ENCODE measurements around the gene DRC1. TPM values are rescaled to one million over a fixed set of nuclear protein-coding genes. Genes with fewer than 3 reads are reported as not detected.

The DRC1 gene
- polyA plus RNA-seq, 1 donor from 2014 or later: 0.16 TPM

DNA sequence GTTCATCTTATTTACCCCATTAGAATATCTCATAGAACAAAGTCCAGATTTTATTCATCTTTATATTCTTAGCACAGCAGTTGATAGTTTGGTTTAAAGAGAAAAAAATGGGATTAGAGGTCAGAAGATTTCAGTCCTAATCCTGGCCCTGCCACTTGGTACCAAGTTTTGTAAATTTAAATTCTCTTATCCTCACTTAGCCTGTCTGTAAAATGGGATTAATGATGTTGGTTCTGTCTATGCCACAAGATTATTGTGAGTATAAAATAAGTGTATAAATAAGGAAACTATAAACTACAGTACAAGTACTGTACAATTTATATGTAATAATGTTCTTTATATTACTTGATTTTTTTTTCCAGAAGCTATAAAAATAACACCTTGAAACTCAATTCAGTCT, 17.1 kb upstream of the DRC1 start:
- H3K4me3 ChIP-seq (ENCODE audit: low read length): no peak overlapping the region
- H3K4me2 ChIP-seq (ENCODE audit: low read length): no peak overlapping the region
- H3K9ac ChIP-seq (ENCODE audit: low read length): no peak overlapping the region
- H2AFZ ChIP-seq (ENCODE audit: low read depth, low read length): no peak overlapping the region
- no peaks in the 10 kb centered on the region for H4K20me1 ChIP-seq (ENCODE audit: insufficient read depth)
- no peaks in the 10 kb centered on the region for H3K79me2 ChIP-seq (replicated peaks; ENCODE audit: insufficient read depth, low read length)
- no peak overlapping the region for H3K27ac ChIP-seq (ENCODE audit: low read length)
- H3K27me3 ChIP-seq (ENCODE audit: insufficient read depth, low read depth, low read length): no peaks in the 10 kb centered on the region
- H3K36me3 ChIP-seq (ENCODE audit: insufficient read depth, low read length): no peaks in the 10 kb centered on the region
- H3K9me2 ChIP-seq (ENCODE audit: insufficient read depth, low read length): no peaks in the 10 kb centered on the region
- H3F3A ChIP-seq (ENCODE audit: insufficient read depth, low read length, poor library complexity, severe bottlenecking): no peaks in the 10 kb centered on the region
- H3K9me3 ChIP-seq (ENCODE audit: low read length): no peaks in the 10 kb centered on the region
- no peak for TF ChIP-seq EP300 (conservative IDR thresholded peaks at IDR 0.05; ENCODE audit: poor library complexity, severe bottlenecking)

GRCh38 chr2:26387189-26387588, 14.5 kb upstream of the DRC1 start:
- H2AFZ ChIP-seq (ENCODE audit: low read depth, low read length): no peak overlapping the region
- no peaks in the 10 kb centered on the region for H3F3A ChIP-seq (ENCODE audit: insufficient read depth, low read length, poor library complexity, severe bottlenecking)
- H3K4me3 ChIP-seq (ENCODE audit: low read length): no peak overlapping the region
- TF ChIP-seq TAF1 (IDR thresholded peaks at IDR 0.05; ENCODE audit: low read depth) (no peak), POLR2AphosphoS5 (IDR thresholded peaks at IDR 0.05) (no peak), RAD21 (conservative IDR thresholded peaks at IDR 0.05) (no peak), REST (IDR thresholded peaks at IDR 0.05; ENCODE audit: borderline replicate concordance) (no peak), MXI1 (conservative IDR thresholded peaks at IDR 0.05; ENCODE audit: poor library complexity, severe bottlenecking) (no peak), CTCF (IDR thresholded peaks at IDR 0.05; ENCODE audit: poor library complexity, severe bottlenecking) (no peak), SMC3 (conservative IDR thresholded peaks at IDR 0.05; ENCODE audit: poor library complexity) (no peak), EZH2 (IDR thresholded peaks at IDR 0.05; ENCODE audit: borderline replicate concordance, insufficient read depth, low read length, poor library complexity, severe bottlenecking) (no peak), EP300 (conservative IDR thresholded peaks at IDR 0.05; ENCODE audit: poor library complexity, severe bottlenecking) (no peak)
- H3K9me3 ChIP-seq (ENCODE audit: low read length): no peaks in the 10 kb centered on the region
- no peaks in the 10 kb centered on the region for H3K9me2 ChIP-seq (ENCODE audit: insufficient read depth, low read length)
- no peak overlapping the region for H3K27ac ChIP-seq (ENCODE audit: low read length)
- H4K20me1 ChIP-seq (ENCODE audit: insufficient read depth): no peaks in the 10 kb centered on the region
- H3K79me2 ChIP-seq (replicated peaks; ENCODE audit: insufficient read depth, low read length): no peaks in the 10 kb centered on the region
- no peak overlapping the region for H3K9ac ChIP-seq (ENCODE audit: low read length)
- no peak overlapping the region for H3K4me2 ChIP-seq (ENCODE audit: low read length)
- H3K36me3 ChIP-seq (ENCODE audit: insufficient read depth, low read length): peaks cover 4% of the 10 kb centered on the region
- H3K27me3 ChIP-seq (ENCODE audit: insufficient read depth, low read depth, low read length): no peaks in the 10 kb centered on the region

DNA sequence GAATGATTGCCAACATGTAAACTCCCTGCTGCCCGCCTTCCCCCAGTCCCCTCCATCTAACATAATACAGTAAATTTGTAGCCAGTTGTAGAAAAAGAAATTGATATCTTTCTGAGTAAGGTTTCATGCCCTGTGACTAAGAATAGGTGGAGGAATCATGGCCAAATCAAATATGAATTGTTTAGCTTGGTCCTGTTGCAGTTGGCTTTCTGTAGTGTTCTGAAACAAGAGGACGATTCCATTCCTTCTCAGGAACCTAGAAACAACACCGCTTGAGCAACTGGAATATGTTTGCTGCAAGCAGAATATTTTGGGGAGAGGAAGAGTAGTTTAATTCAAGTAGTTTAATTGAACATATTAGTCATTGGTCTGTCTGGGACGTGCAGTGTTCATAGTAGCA, 7.0 kb upstream of the DRC1 start:
- Histone ChIP-seq H3K36me3 (ENCODE audit: insufficient read depth, low read length) (peaks cover 4% of the 10 kb centered on the region), H3K9me3 (ENCODE audit: low read length) (no peaks in the 10 kb centered on the region)

More for the DNA sequence above, 7.0 kb upstream of the DRC1 start:
- Histone ChIP-seq H3K9ac (ENCODE audit: low read length) (no peak overlapping the region), H3K4me3 (ENCODE audit: low read length) (no peak overlapping the region), H3K27me3 (ENCODE audit: insufficient read depth, low read depth, low read length) (no peaks in the 10 kb centered on the region), H3K27ac (ENCODE audit: low read length) (no peak overlapping the region), H4K20me1 (ENCODE audit: insufficient read depth) (no peaks in the 10 kb centered on the region), H3K4me2 (ENCODE audit: low read length) (no peak overlapping the region), H3F3A (ENCODE audit: insufficient read depth, low read length, poor library complexity, severe bottlenecking) (no peaks in the 10 kb centered on the region), H2AFZ (ENCODE audit: low read depth, low read length) (no peak overlapping the region), H3K79me2 (replicated peaks; ENCODE audit: insufficient read depth, low read length) (no peaks in the 10 kb centered on the region), H3K9me2 (ENCODE audit: insufficient read depth, low read length) (no peaks in the 10 kb centered on the region)
- TF ChIP-seq POLR2AphosphoS5 (IDR thresholded peaks at IDR 0.05) (no peak), EP300 (conservative IDR thresholded peaks at IDR 0.05; ENCODE audit: poor library complexity, severe bottlenecking) (no peak), RAD21 (conservative IDR thresholded peaks at IDR 0.05) (no peak), REST (IDR thresholded peaks at IDR 0.05; ENCODE audit: borderline replicate concordance) (no peak), MXI1 (conservative IDR thresholded peaks at IDR 0.05; ENCODE audit: poor library complexity, severe bottlenecking) (no peak), CTCF (IDR thresholded peaks at IDR 0.05; ENCODE audit: poor library complexity, severe bottlenecking) (no peak), EZH2 (IDR thresholded peaks at IDR 0.05; ENCODE audit: borderline replicate concordance, insufficient read depth, low read length, poor library complexity, severe bottlenecking) (no peak), SMC3 (conservative IDR thresholded peaks at IDR 0.05; ENCODE audit: poor library complexity) (no peak)

Data from neural cell (in vitro differentiated cells).